Glomerular visceral epithelial cell (primary cell): ENCODE results near the gene TMPRSS9.
"Not testable (repeated sequence)": the region's sequence is repeated elsewhere in the genome, so short reads cannot be mapped to it uniquely, and the experiment has no call there.

Source experiments
- DNase-seq: peaks from one replicate; pipeline ENCODE4 v3.0.0-alpha.2; 2016; ENCODE audit errors: extremely low spot score

Gene TMPRSS9

GRCh38 chr19:2392366-2392765 is 32.3 kb downstream of the TMPRSS9 start:
- no peak for DNase-seq

- DNase-seq: not testable (repeated sequence)
These were observed 32.8 kb downstream of the TMPRSS9 start for GRCh38 chr19:2392899-2393298.

GRCh38 chr19:2394054-2394441 is 34.0 kb downstream of the TMPRSS9 start:
- DNase-seq: no peak

- no peak for DNase-seq
These were observed 34.6 kb downstream of the TMPRSS9 start for GRCh38 chr19:2394442-2395292.

GRCh38 chr19:2395293-2395829 is 35.3 kb downstream of the TMPRSS9 start:
- not testable (repeated sequence) for DNase-seq

GRCh38 chr19:2397173-2397572 is 37.1 kb downstream of the TMPRSS9 start:
- not testable (repeated sequence) for DNase-seq

- DNase-seq: no peak
These were observed 38.8 kb downstream of the TMPRSS9 start for GRCh38 chr19:2398735-2399305.

GRCh38 chr19:2399582-2399981 is 39.5 kb downstream of the TMPRSS9 start:
- no peak for DNase-seq

GRCh38 chr19:2408247-2408646 is 48.2 kb downstream of the TMPRSS9 start:
- no peak for DNase-seq

- DNase-seq: no peak
These were observed 49.4 kb downstream of the TMPRSS9 start for GRCh38 chr19:2409352-2409912.

- no peak for DNase-seq
These were observed 50.0 kb downstream of the TMPRSS9 start for GRCh38 chr19:2410023-2410422.

GRCh38 chr19:2411709-2412108 is 51.6 kb downstream of the TMPRSS9 start:
- no peak for DNase-seq

- no peak for DNase-seq
These were observed 52.4 kb downstream of the TMPRSS9 start for GRCh38 chr19:2412449-2412848.

GRCh38 chr19:2413159-2413558 is 53.1 kb downstream of the TMPRSS9 start:
- DNase-seq: no peak

- no peak for DNase-seq
These were observed 53.6 kb downstream of the TMPRSS9 start for GRCh38 chr19:2413629-2414028.

- DNase-seq: no peak
These were observed 55.4 kb downstream of the TMPRSS9 start for GRCh38 chr19:2415281-2415972.

GRCh38 chr19:2415973-2416319 is 55.9 kb downstream of the TMPRSS9 start:
- no peak for DNase-seq

- no peak for DNase-seq
These were observed 56.4 kb downstream of the TMPRSS9 start for GRCh38 chr19:2416321-2417097.

- not testable (repeated sequence) for DNase-seq
These were observed 57.4 kb downstream of the TMPRSS9 start for GRCh38 chr19:2417436-2417835.

GRCh38 chr19:2417881-2418406 is 57.9 kb downstream of the TMPRSS9 start:
- no peak for DNase-seq

- DNase-seq: no peak
These were observed 59.7 kb downstream of the TMPRSS9 start for GRCh38 chr19:2419754-2420153.
